NCI-H1436 (cell line): ENCODE data around the gene KCNQ1.

Source experiments
- DNase-seq: peaks from one replicate; lab custom pipeline; 2025; lab: John Stamatoyannopoulos, UW

KCNQ1 gene

GRCh38 chr11:2796508-2797113 is 351.8 kb downstream of the KCNQ1 start:
- no peak for DNase-seq

DNA sequence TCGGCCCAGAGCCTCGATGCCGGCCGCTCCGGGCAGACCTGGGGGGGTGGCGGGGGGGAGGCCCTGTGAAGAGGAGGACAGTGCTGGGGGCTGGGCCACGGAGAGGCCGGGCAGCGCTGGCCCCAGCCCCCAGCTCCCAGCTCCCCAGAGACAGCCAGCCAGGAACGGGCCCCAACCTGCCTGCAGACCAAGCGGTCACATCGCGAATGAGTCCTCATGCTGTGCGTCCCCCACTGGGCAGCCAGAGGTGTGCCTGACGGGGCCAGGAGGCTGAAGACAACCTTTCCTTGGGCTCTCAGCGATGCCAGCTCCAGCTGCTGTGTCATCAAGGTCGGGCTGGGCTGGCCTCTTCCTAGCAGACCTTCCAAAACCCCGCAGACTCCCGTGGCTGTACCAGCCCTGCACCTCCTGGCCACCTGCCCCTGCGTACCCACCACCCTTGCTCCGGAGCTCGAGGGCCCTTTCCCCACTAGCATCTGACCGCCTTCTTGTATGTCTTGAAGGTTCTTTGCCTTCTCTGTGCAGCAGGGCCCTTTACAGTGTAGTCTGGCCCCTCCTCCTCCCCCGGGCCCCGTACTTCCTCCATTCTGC is 352.4 kb downstream of the KCNQ1 start:
- no peak for DNase-seq

- DNase-seq, result no peak
Measured at GRCh38 chr11:2797741-2798361, 353.0 kb downstream of the KCNQ1 start.

DNA sequence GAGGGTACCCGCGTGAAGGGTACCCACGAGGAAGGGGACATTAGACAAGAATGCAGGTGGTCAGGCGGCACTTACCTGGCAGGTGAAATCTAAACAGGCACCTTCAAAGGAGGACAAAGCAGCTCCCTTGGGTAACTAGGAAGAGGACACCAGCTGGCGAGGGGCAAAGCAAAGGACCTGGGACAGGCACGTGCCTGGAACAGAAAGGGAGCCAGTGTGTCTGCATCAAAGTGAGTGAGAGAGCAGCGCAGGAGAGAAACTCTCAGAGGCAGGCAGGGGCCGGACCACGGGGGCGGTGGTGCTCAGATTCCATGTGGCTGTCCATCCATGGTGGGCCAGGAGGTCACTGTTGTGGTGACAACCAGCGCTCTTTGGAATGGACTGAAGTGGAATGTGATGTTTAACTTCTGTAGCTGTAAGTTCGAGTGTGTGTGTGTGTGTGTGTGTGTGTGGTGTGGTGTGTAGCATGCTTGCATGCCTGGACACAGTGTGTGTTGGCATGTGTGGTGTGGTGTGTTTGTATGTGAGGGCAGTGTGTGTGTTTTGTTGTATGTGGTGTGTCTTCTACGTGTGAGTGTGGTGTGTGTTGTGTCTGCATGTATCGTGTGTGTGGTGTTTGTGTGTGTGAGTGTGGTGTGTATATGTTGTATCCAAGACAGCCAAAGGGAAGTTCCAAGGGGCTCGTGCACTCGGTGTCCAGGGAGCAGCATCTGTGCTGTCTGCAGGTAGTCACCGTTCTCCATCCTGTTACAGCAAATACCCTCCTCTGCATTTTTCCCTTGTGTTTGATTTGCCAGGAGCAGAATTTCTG is 354.3 kb downstream of the KCNQ1 start:
- no peak for DNase-seq

GRCh38 chr11:2799881-2800654 is 355.3 kb downstream of the KCNQ1 start:
- DNase-seq, result no peak

DNA sequence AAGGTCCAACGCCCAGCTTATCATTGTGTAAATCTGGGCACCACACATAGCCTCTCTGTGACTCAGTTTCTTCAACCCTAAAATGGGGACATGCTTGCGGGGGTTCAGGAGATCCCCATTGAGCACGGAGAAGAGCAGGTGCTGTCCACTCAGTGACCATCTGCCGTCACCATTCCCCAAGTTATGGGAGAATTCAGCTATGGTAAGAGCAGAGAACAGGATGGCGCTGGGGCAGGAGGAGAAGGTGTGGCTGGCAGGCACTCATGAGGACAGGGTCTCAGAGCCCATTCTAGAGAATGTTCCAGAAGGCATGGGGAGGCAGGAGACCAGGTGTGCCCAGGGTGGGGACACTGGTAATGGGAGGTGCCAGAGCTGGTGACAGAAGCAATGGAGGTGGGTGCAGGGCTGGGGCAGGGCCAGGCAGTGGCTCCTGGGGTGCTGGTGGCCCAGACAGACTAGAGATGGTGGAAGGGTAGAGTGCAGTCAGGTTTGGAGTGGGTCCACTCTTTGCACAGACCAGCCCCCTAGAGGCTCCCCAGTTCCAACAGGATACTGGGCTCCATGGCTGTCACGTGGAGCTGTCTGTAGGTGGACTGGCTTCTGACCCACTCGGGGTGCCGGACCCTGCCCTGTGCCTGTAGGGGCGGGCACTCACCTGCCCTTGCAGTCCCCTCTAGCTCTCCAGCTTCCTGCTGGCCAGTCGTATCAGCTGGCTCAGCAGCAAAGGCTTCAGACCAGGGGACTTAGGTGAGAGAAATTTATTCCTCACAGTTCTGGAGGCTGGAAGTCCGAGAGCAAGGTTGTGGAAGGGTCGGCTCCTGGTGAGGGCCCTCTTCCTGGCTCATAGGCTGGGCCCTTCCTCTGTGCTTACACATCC is 356.1 kb downstream of the KCNQ1 start:
- DNase-seq, result no peak

DNA sequence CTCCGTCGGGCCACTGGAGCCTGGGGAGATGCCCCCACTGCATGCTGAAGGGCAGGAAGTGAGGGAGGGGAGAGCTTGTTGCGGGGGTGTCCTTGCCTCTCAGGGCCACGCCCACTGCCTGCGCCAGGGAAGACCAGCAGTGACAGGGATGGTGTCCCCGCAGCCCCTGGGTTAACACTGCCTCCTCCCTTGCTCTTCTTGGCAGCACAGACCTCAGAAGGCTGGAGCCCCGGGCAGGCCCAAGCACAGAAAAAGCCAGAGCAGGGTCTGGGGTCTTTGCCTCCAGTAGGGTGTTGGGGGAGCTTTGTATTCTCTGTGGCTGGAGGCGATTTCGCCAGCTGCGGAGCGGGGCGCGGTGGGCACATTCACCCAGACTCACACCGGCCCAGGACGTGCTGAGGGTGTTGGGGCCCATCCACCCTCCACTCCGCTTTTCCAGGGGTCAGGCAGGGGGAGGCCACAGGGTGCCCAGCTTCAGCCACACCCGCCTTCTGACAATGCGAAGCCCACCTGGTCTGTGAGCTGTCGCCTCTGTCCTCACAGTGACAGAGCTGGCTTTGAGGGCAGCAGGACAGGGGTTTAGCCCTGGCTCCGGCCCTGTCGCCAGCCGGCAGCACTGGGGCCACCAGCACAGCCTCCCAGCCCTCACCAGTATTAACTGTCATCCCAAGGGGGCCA is 357.0 kb downstream of the KCNQ1 start:
- no peak for DNase-seq

- peak; percentile 37 for DNase-seq
Measured at GRCh38 chr11:2802389-2803185, 357.8 kb downstream of the KCNQ1 start.

DNA sequence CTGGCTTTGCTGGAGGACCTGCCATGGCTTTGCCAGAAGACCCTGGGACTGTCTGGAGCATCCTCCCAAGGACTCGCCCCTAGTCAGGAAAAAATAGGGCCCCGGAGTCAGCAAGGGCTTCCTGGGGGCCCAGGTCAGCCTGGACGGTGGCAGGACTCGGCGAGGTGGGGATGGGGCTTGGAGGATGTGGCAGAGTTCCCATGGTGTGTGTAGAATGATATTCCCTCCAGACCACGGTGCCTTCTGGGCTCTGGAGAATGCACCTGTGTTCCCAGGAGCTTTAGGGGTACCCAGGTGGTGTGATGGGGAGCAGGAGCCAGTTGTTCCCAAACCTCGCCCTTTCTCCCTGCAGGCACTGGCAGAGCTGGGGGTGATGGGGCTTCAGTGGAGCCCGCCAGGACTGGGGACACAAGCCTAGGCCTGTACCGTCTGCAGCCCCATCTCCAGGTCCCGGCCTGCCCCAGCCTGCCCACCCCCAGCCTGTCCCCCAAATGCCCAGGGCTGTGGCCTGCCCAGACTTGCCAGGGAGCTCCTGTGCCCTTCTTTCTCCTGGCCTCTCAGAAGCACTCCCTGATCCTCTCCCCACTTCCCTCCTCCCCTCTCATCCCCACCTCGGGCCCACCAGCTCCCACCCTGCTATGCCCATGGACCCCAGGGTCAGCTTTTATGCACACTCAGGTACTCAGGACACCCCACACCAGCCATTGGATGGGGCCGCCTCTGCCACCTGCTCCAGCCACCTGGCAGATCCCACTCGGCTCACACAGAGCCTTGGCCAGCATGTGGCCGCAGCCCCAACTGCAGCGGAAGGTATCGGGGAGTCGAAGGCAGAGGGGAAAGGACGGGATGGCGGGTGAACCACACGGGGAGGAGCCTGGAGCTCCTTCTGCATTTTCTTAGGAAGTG is 358.6 kb downstream of the KCNQ1 start:
- no peak for DNase-seq

- no peak for DNase-seq
Measured at GRCh38 chr11:2804189-2804588, 359.4 kb downstream of the KCNQ1 start.

- no peak for DNase-seq
Measured at GRCh38 chr11:2804701-2805387, 360.0 kb downstream of the KCNQ1 start.

DNA sequence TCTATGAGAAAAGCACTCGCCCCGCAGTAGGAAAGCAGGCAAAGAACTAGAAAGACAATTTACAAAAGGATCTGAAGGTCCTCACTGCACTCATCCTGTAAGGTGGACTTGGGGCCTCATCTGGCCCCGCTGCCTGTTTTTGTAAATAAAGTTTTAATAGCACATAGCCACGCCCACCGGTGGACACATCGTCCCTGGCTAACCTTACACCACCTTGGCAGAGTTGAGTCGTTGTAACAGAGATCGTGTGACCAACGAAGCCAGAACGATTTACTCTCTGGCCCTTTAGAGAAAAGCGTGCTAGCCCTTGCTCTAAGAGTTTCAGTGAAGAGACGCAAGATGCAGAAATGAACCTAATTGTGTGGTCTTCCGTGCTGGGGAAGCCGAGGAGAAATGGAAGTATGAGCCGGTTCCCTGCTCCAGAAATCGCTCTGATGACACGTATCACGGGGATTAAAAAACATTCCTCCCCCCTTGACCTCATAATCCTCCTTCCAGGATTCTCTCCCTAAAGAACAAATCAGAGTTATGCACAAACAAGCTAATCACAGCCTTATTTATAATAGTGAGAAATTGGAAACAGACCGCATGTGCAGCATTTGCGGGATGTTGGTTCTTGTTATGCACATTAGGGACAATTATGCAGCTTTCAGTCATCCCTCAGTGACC is 360.7 kb downstream of the KCNQ1 start:
- DNase-seq, result no peak

GRCh38 chr11:2806351-2807024 is 361.7 kb downstream of the KCNQ1 start:
- DNase-seq, result no peak

GRCh38 chr11:2807025-2807681 is 362.3 kb downstream of the KCNQ1 start:
- no peak for DNase-seq

DNA sequence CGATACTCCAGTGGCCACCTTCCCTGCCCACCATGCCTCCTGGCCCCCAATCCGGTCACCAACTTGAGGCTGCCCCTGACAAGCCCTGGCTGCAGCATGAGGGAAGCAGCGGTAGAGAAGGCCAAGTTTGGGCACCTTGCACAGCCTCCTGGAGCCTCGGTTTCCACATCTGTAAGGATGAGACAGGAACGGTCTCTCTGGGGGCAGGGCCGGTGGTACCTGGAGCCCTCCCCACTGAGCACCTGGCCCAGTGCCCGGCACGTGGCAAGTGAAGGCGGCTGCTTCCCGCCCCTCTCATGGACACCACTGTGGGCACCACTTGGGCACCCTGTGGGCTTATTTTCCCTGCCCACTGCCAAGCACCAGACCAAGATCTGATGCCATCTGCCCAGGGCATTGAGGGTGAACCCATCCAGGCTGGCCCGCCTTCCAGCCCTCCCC is 363.0 kb downstream of the KCNQ1 start:
- DNase-seq, result no peak
